ENCODE data around the gene RERG. TPM values are rescaled to one million over a fixed set of nuclear protein-coding genes. Genes with fewer than 3 reads are reported as not detected.

RERG gene
- total and polyA plus RNA-seq, 2 donors from 2014 or later, result 29.3 to 44.7 TPM

GRCh38 chr12:15163030-15163976 lies 57.9 kb downstream of the RERG start:
- peaks cover 0 to 31% (median 9%) of the 10 kb centered on the region in 3 donors for H3K4me1 ChIP-seq (ENCODE audit: control insufficient read depth in 2 of 3, insufficient read depth in 2 of 3, low read depth in 1 of 3, low read length in 3 of 3)
- FAIRE-seq, result no peak
- intact Hi-C loops (cut with DNase I), result no loop called here

GRCh38 chr12:15158083-15158482 lies 63.1 kb downstream of the RERG start:
- intact Hi-C loops (cut with DNase I), result no loop called here

More at GRCh38 chr12:15163030-15163976, 57.9 kb downstream of the RERG start:
- H3K9me3 ChIP-seq (ENCODE audit: control insufficient read depth in 2 of 3, insufficient read depth in 1 of 3, low read length in 3 of 3), result no peaks in the 10 kb centered on the region
- no peaks in the 10 kb centered on the region for H3K27me3 ChIP-seq (ENCODE audit: control insufficient read depth, insufficient read depth, low read length)
- DNase-seq, result no peak
- no peak overlapping the region for H3K4me3 ChIP-seq (ENCODE audit: low read length in 3 of 3)
- no peak overlapping the region for H3K27ac ChIP-seq (ENCODE audit: low read depth in 2 of 2, low read length in 2 of 2)
- no peak for TF ChIP-seq CTCF (IDR thresholded peaks at IDR 0.05; ENCODE audit: borderline replicate concordance, extremely low read depth, insufficient read depth)
- no peaks in the 10 kb centered on the region for H3K36me3 ChIP-seq (ENCODE audit: control insufficient read depth in 2 of 3, insufficient read depth in 3 of 3, low read length in 3 of 3)
- H3K9ac ChIP-seq (ENCODE audit: low read length in 3 of 3), result no peak overlapping the region

GRCh38 chr12:15157269-15157671 lies 63.9 kb downstream of the RERG start:
- FAIRE-seq, result no peak
- Histone ChIP-seq H3K27ac (ENCODE audit: low read depth in 2 of 2, low read length in 2 of 2) (peak overlapping the region; percentile 35 to 74), H3K36me3 (ENCODE audit: control insufficient read depth in 2 of 3, insufficient read depth in 3 of 3, low read length in 3 of 3) (no peaks in the 10 kb centered on the region), H3K4me1 (ENCODE audit: control insufficient read depth in 2 of 3, insufficient read depth in 2 of 3, low read depth in 1 of 3, low read length in 3 of 3) (peaks cover 2 to 14% (median 8%) of the 10 kb centered on the region in 3 donors), H3K9me3 (ENCODE audit: control insufficient read depth in 2 of 3, insufficient read depth in 1 of 3, low read length in 3 of 3) (no peaks in the 10 kb centered on the region), H3K4me3 (ENCODE audit: low read length in 3 of 3) (no peak overlapping the region), H3K27me3 (ENCODE audit: control insufficient read depth, insufficient read depth, low read length) (no peaks in the 10 kb centered on the region), H3K9ac (ENCODE audit: low read length in 3 of 3) (no peak overlapping the region)
- TF ChIP-seq CTCF (IDR thresholded peaks at IDR 0.05; ENCODE audit: borderline replicate concordance, extremely low read depth, insufficient read depth), result no peak
- intact Hi-C loops (cut with DNase I), result no loop called here
- DNase-seq, result peak in 2 of 5 donors; percentile 72 to 86

More at GRCh38 chr12:15158083-15158482, 63.1 kb downstream of the RERG start:
- H3K9me3 ChIP-seq (ENCODE audit: control insufficient read depth in 2 of 3, insufficient read depth in 1 of 3, low read length in 3 of 3), result no peaks in the 10 kb centered on the region
- no peak overlapping the region for H3K4me3 ChIP-seq (ENCODE audit: low read length in 3 of 3)
- H3K36me3 ChIP-seq (ENCODE audit: control insufficient read depth in 2 of 3, insufficient read depth in 3 of 3, low read length in 3 of 3), result no peaks in the 10 kb centered on the region
- no peak overlapping the region for H3K9ac ChIP-seq (ENCODE audit: low read length in 3 of 3)
- no peak for FAIRE-seq
- peak overlapping the region in 1 of 2 donors; percentile 38 for H3K27ac ChIP-seq (ENCODE audit: low read depth in 2 of 2, low read length in 2 of 2)
- H3K4me1 ChIP-seq (ENCODE audit: control insufficient read depth in 2 of 3, insufficient read depth in 2 of 3, low read depth in 1 of 3, low read length in 3 of 3), result peaks cover 2 to 11% (median 6%) of the 10 kb centered on the region in 3 donors
- H3K27me3 ChIP-seq (ENCODE audit: control insufficient read depth, insufficient read depth, low read length), result no peaks in the 10 kb centered on the region
- TF ChIP-seq CTCF (IDR thresholded peaks at IDR 0.05; ENCODE audit: borderline replicate concordance, extremely low read depth, insufficient read depth), result no peak
- DNase-seq, result no peak
